GM12878 (cell line): Measurements from ENCODE around the gene NPTN. TPM values are rescaled to one million over a fixed set of nuclear protein-coding genes. Genes with fewer than 3 reads are reported as not detected.

Experiments
- ATAC-seq: fragments of 200-7000 bp; cut with Tn5 transposase; 3 replicates; pipeline ENCODE4 v1.9.1; 2020; ENCODE audit warnings: mild to moderate bottlenecking, moderate library complexity
- BruUV-seq: library from RNA; stranded (reverse); fragments of 400-500 nt; replicated peaks from 2 replicates; lab custom pipeline; 2021; lab: Mats Ljungman, UMichigan
- CTCF ChIA-PET: fragments of 300-600 bp; sonication (Branson Sonifier 250); formaldehyde crosslinking; extraction: SDS; loops from one replicate; lab custom pipeline; 2021; ENCODE audit warnings: inconsistent platforms; lab: Yijun Ruan, JAX
- POLR2A ChIA-PET: fragments of 350-600 bp; formaldehyde crosslinking; extraction: SDS; loops from one replicate; lab custom pipeline; 2021; ENCODE audit warnings: inconsistent platforms; lab: Charles Lee
- RAD21 ChIA-PET: fragments of 300-600 bp; sonication (Branson Sonifier 250); formaldehyde crosslinking; loops from one replicate; lab custom pipeline; 2023; ENCODE audit warnings: antibody characterized with exemption; ENCODE audit not compliant: unreplicated experiment; lab: Charles Lee
- SMC1A ChIA-PET: fragments of 300-600 bp; sonication (Branson Sonifier 250); formaldehyde crosslinking; loops from one replicate; lab custom pipeline; 2023; ENCODE audit not compliant: unreplicated experiment, uncharacterized antibody; lab: Charles Lee
- DNase-seq: peaks from one replicate; pipeline ENCODE4 v3.0.0-alpha.2; 2011; ENCODE audit warnings: low read depth, low spot score
- FAIRE-seq: peaks from 3 replicates; lab custom pipeline; 2011; peaks lifted over from hg19 to GRCh38; lab: Jason Lieb, UNC
- H2AFZ ChIP-seq: 2 replicates; pipeline ENCODE4 v1.6.0; 2011; ENCODE audit warnings: low read depth, low read length, control low read depth; ENCODE audit not compliant: control insufficient read depth
- H3K27ac ChIP-seq: 2 replicates; pipeline ENCODE4 v1.5.1; 2011; ENCODE audit warnings: control low read depth; ENCODE audit not compliant: control insufficient read depth, insufficient read depth
- H3K27me3 ChIP-seq, 2 experiments: replicated peaks in 1 of 2; 2 replicates each; pipeline versions ENCODE4 v1.6.0 to v1.6.1; 2011; ENCODE audit warnings: low read length in 1 of 2; ENCODE audit not compliant: control insufficient read depth in 2 of 2, insufficient read depth in 2 of 2
- H3K36me3 ChIP-seq, 2 experiments: 2 replicates each; pipeline ENCODE4 v1.5.1; 2011; ENCODE audit warnings: low read length in 1 of 2; ENCODE audit not compliant: control insufficient read depth in 2 of 2, insufficient read depth in 2 of 2
- H3K4me1 ChIP-seq: 2 replicates; pipeline ENCODE4 v1.6.1; 2011; ENCODE audit warnings: mild to moderate bottlenecking, low read length, moderate library complexity, mixed read lengths; ENCODE audit not compliant: control insufficient read depth, insufficient read depth
- H3K4me2 ChIP-seq: 2 replicates; pipeline ENCODE4 v1.6.0; 2011; ENCODE audit warnings: control low read depth; ENCODE audit not compliant: control insufficient read depth, insufficient read depth
- H3K4me3 ChIP-seq: fragments of 200-600 bp; sonication (generic); 2 replicates; pipeline ENCODE4 v1.5.1; 2016
- H3K79me2 ChIP-seq: 2 replicates; pipeline ENCODE4 v1.6.0; 2011; ENCODE audit warnings: low read length; ENCODE audit not compliant: control insufficient read depth, insufficient read depth
- H3K9ac ChIP-seq: 2 replicates; pipeline ENCODE4 v1.8.0; 2011; ENCODE audit warnings: low read length, control low read depth, mixed read lengths; ENCODE audit not compliant: control insufficient read depth, insufficient read depth
- H3K9me3 ChIP-seq: replicated peaks from 3 replicates; pipeline ENCODE4 v1.5.1; 2011; ENCODE audit warnings: mild to moderate bottlenecking, low read length; ENCODE audit not compliant: control insufficient read depth, insufficient read depth
- H4K20me1 ChIP-seq: 2 replicates; pipeline ENCODE4 v1.6.0; 2011; ENCODE audit not compliant: control insufficient read depth, insufficient read depth
- BCL11A ChIP-seq: IDR thresholded peaks from 2 replicates; pipeline ENCODE4 v1.6.1; 2011; ENCODE audit warnings: low read depth, low read length
- CREB1 ChIP-seq: IDR thresholded peaks from 2 replicates; pipeline ENCODE4 v1.6.1; 2012; ENCODE audit warnings: low read depth, mild to moderate bottlenecking, inconsistent platforms
- FOXK2 ChIP-seq: fragments of 450-650 bp; IDR thresholded peaks from 2 replicates; pipeline ENCODE4 v1.6.1; 2017; ENCODE audit warnings: mild to moderate bottlenecking, moderate library complexity
- GABPA ChIP-seq: IDR thresholded peaks from 2 replicates; pipeline ENCODE4 v1.6.1; 2014; ENCODE audit warnings: antibody characterized with exemption, low read depth, mild to moderate bottlenecking, inconsistent platforms
- HDAC6 ChIP-seq: fragments of 200-600 bp; sonication (generic); IDR thresholded peaks from one replicate; pipeline ENCODE4 v1.8.0; 2017; ENCODE audit warnings: antibody characterized with exemption; ENCODE audit not compliant: unreplicated experiment
- IKZF2 ChIP-seq, 2 experiments: fragments of 450-650 bp; IDR thresholded peaks; 2 replicates each; pipeline ENCODE4 v1.6.1; 2017; ENCODE audit warnings: mild to moderate bottlenecking in 2 of 2, moderate library complexity in 2 of 2
- MEF2A ChIP-seq: IDR thresholded peaks from 2 replicates; pipeline ENCODE4 v1.6.1; 2011; ENCODE audit warnings: low read depth, mild to moderate bottlenecking, low read length, moderate library complexity; ENCODE audit not compliant: insufficient read depth
- NFXL1 ChIP-seq: fragments of 450-650 bp; IDR thresholded peaks from 2 replicates; pipeline ENCODE4 v1.6.1; 2017; ENCODE audit warnings: antibody characterized with exemption, mild to moderate bottlenecking, borderline replicate concordance
- SMC3 ChIP-seq: IDR thresholded peaks from 2 replicates; pipeline ENCODE4 v1.6.1; 2011; ENCODE audit warnings: low read length, improper control_type of control experiment, borderline replicate concordance
- TBL1XR1 ChIP-seq: IDR thresholded peaks from 2 replicates; pipeline ENCODE4 v1.6.1; 2012; ENCODE audit warnings: low read depth, low read length, improper control_type of control experiment
- WRNIP1 ChIP-seq: IDR thresholded peaks from 2 replicates; pipeline ENCODE4 v1.6.1; 2011; ENCODE audit warnings: low read depth, low read length, improper control_type of control experiment, borderline replicate concordance
- YY1 ChIP-seq: IDR thresholded peaks from 2 replicates; pipeline ENCODE4 v1.6.1; 2011; ENCODE audit warnings: low read depth, mild to moderate bottlenecking, low read length
- ZZZ3 ChIP-seq: IDR thresholded peaks from 2 replicates; pipeline ENCODE4 v1.6.1; 2011; ENCODE audit warnings: low read depth; ENCODE audit not compliant: control insufficient read depth, insufficient read length
- WGBS: methylation state at CpG from one replicate; pipeline ENCODE4 v1.1.6; 2016; ENCODE audit warnings: low lambda C conversion rate; ENCODE audit not compliant: insufficient replicate concordance, insufficient coverage; ENCODE audit errors: missing lambda C conversion rate; 5-methylcytosine and 5-hydroxymethylcytosine counted together
- in situ Hi-C: fragments of 300-500 bp; cut with MboI; formaldehyde crosslinking; loops from 9 replicates; pipeline ENCODE4 v1.14.3; 2018; ENCODE audit warnings: mixed read lengths
- intact Hi-C: fragments of 100-400 bp; cut with micrococcal nuclease; formaldehyde crosslinking; loops from one replicate; pipeline ENCODE4 v1.14.2; 2022; ENCODE audit not compliant: unreplicated experiment
- polyA plus RNA-seq, 11 experiments: library from polyadenylated mRNA; depleted of rRNA in 4 of 11; unstranded in 6 of 11; stranded (reverse) in 5 of 11; fragments of >200 nt; fragmentation: Nextera tagmentation in 4 of 11; fragmentation: Illumina TruSeq in 1 of 11; extraction: Ambion mirVana in 4 of 11; extraction: Trizol in 1 of 11; gene quantifications; 1 replicate in 1 of 11; 2 replicates in 10 of 11; pipeline versions ENCODE4 v1.2.1 to v1.2.3, GENCODE V29; 2011 to 2016; ENCODE audit warnings: inconsistent platforms in 2 of 11, missing spikeins in 2 of 11, low read depth in 1 of 11
- total RNA-seq, 4 experiments: library from RNA; depleted of rRNA in 3 of 4; stranded (reverse); fragments of >200 nt in 3 of 4; fragmentation: Illumina TruSeq in 1 of 4; extraction: Trizol in 1 of 4; gene quantifications; 2 replicates each; pipeline versions ENCODE4 v1.2.1 to v1.2.3, GENCODE V29; 2013 to 2021

Gene NPTN
- total and polyA plus RNA-seq, 10 of the 15 experiments (the other 5 are each of a cell fraction or from before 2014, with no cell fraction given) = 17.8 to 79.1 (median 41.7) TPM

GRCh38 chr15:73540161-73540560 is 93.0 kb downstream of the NPTN start:
- H4K20me1 ChIP-seq = no peaks in the 10 kb centered on the region
- no peak for FAIRE-seq
- no peaks in the 10 kb centered on the region for H3K27me3 ChIP-seq
- no peaks in the 10 kb centered on the region for H3K36me3 ChIP-seq
- ChIA-PET CTCF (interaction anchor here (0.5 kb wide), 1 partner anchor 79 kb away, joined by 3 read pairs; no protein-coding TSS in a partner anchor), SMC1A (interaction anchor here (1.2 kb wide), 1 partner anchor 11 kb away, joined by 3 read pairs; no protein-coding TSS in a partner anchor), RAD21 (no interaction called here), POLR2A (no interaction called here)
- in situ Hi-C loops = no loop called here
- no peak overlapping the region for H3K27ac ChIP-seq
- WGBS = 75% methylated on average over 3 of the region's 3 CpGs
- no peak overlapping the region for H2AFZ ChIP-seq
- DNase-seq = no peak
- no peak for ATAC-seq
- no peak for TF ChIP-seq ZZZ3
- no TSS peak for BruUV-seq
- H3K9me3 ChIP-seq = no peaks in the 10 kb centered on the region
- intact Hi-C loops = no loop called here
- no peak overlapping the region for H3K4me2 ChIP-seq
- no peak overlapping the region for H3K4me3 ChIP-seq
- H3K79me2 ChIP-seq = no peaks in the 10 kb centered on the region
- H3K9ac ChIP-seq = no peak overlapping the region
- no peaks in the 10 kb centered on the region for H3K4me1 ChIP-seq

- Histone ChIP-seq H3K4me2 (no peak overlapping the region), H3K27me3 (no peaks in the 10 kb centered on the region), H3K79me2 (no peaks in the 10 kb centered on the region), H3K27ac (no peak overlapping the region), H4K20me1 (no peaks in the 10 kb centered on the region), H3K9ac (no peak overlapping the region), H2AFZ (no peak overlapping the region), H3K9me3 (no peaks in the 10 kb centered on the region), H3K4me1 (no peaks in the 10 kb centered on the region), H3K36me3 (no peaks in the 10 kb centered on the region), H3K4me3 (no peak overlapping the region)
- no peak for FAIRE-seq
- no peak for DNase-seq
- ATAC-seq = no peak
- intact Hi-C loops = no loop called here
- ChIA-PET POLR2A (no interaction called here), RAD21 (interaction anchor here (0.6 kb wide), 1 partner anchor 75 kb away, joined by 3 read pairs; no protein-coding TSS in a partner anchor), CTCF (no interaction called here), SMC1A (interaction anchor here (1.2 kb wide), 1 partner anchor 12 kb away, joined by 3 read pairs; no protein-coding TSS in a partner anchor)
- WGBS = 89% methylated on average over 8 of the region's 9 CpGs
- BruUV-seq = no TSS peak
- in situ Hi-C loops = no loop called here
- no peak for TF ChIP-seq YY1
- no peak for TF ChIP-seq BCL11A
- TF ChIP-seq TBL1XR1 = no peak
- no peak for TF ChIP-seq SMC3
- TF ChIP-seq WRNIP1 = no peak
- TF ChIP-seq CREB1 = no peak
- no peak for TF ChIP-seq FOXK2
- TF ChIP-seq GABPA = no peak
- no peak for TF ChIP-seq NFXL1
- TF ChIP-seq HDAC6 = no peak
- no peak for TF ChIP-seq IKZF2 (IDR thresholded peaks at IDR 0.05)
- TF ChIP-seq MEF2A = no peak
These were observed 93.7 kb downstream of the NPTN start for GRCh38 chr15:73539212-73540128.
